IMR-90 (cell line): ENCODE results near the gene ASTN2. TPM values are rescaled to one million over a fixed set of nuclear protein-coding genes. Genes with fewer than 3 reads are reported as not detected.

Experiments
- ATAC-seq: fragments of 200-7000 bp; cut with Tn5 transposase; 2 replicates; pipeline ENCODE4 v1.9.1; 2020; ENCODE audit warnings: low read depth, mild to moderate bottlenecking, moderate library complexity
- BruUV-seq: library from RNA; stranded (reverse); fragments of 400-500 nt; replicated peaks from 2 replicates; lab custom pipeline; 2021; lab: Mats Ljungman, UMichigan
- CTCF ChIA-PET: fragments of 300-600 bp; formaldehyde crosslinking; extraction: SDS; loops from one replicate; lab custom pipeline; 2021; ENCODE audit warnings: antibody characterized with exemption; lab: Yijun Ruan, JAX
- POLR2A ChIA-PET: fragments of 300-600 bp; sonication (Branson Sonifier 250); formaldehyde crosslinking; loops from one replicate; lab custom pipeline; 2022; ENCODE audit warnings: antibody characterized with exemption; ENCODE audit not compliant: unreplicated experiment; lab: Charles Lee
- DNase-seq: peaks from one replicate; pipeline ENCODE4 v3.0.0; 2013
- H2AFZ ChIP-seq: replicated peaks from 2 replicates; pipeline ENCODE3; 2013; ENCODE audit warnings: low read length, mild to moderate bottlenecking; ENCODE audit not compliant: poor library complexity
- H2AK5ac ChIP-seq: 2 replicates; pipeline ENCODE4 v1.6.1; 2013; ENCODE audit warnings: low read depth, low read length, inconsistent platforms
- H2AK9ac ChIP-seq: replicated peaks from 2 replicates; pipeline ENCODE3; 2013; ENCODE audit warnings: mild to moderate bottlenecking, low read depth, low read length, moderate library complexity; ENCODE audit not compliant: poor library complexity
- H2BK120ac ChIP-seq: 2 replicates; pipeline ENCODE4 v1.6.1; 2013; ENCODE audit warnings: low read depth, low read length, inconsistent platforms
- H2BK15ac ChIP-seq: 3 replicates; pipeline ENCODE4 v1.6.1; 2013; ENCODE audit warnings: low read depth, low read length, inconsistent platforms
- H2BK20ac ChIP-seq: 2 replicates; pipeline ENCODE4 v1.6.1; 2013; ENCODE audit warnings: low read depth, mild to moderate bottlenecking, inconsistent platforms, low read length, moderate library complexity
- H2BK5ac ChIP-seq: 2 replicates; pipeline ENCODE4 v1.6.1; 2013; ENCODE audit warnings: mild to moderate bottlenecking, low read depth, low read length, inconsistent platforms; ENCODE audit not compliant: poor library complexity, severe bottlenecking
- H3K14ac ChIP-seq: replicated peaks from 2 replicates; pipeline ENCODE4 v1.6.1; 2013; ENCODE audit warnings: low read depth, low read length, inconsistent platforms
- H3K18ac ChIP-seq: 2 replicates; pipeline ENCODE4 v1.6.1; 2013; ENCODE audit warnings: low read depth, low read length, control low read depth
- H3K23ac ChIP-seq: 2 replicates; pipeline ENCODE4 v1.6.1; 2013; ENCODE audit warnings: low read depth, low read length, inconsistent platforms
- H3K27ac ChIP-seq: 2 replicates; pipeline ENCODE4 v1.5.1; 2013; ENCODE audit warnings: mild to moderate bottlenecking, control low read depth, low read length; ENCODE audit not compliant: insufficient read depth
- H3K27me3 ChIP-seq: 2 replicates; pipeline ENCODE4 v1.6.1; 2013; ENCODE audit warnings: low read length; ENCODE audit not compliant: control insufficient read depth, insufficient read depth
- H3K36me3 ChIP-seq: 2 replicates; pipeline ENCODE4 v1.6.1; 2013; ENCODE audit warnings: low read length, mixed read lengths; ENCODE audit not compliant: control insufficient read depth, insufficient read depth
- H3K4ac ChIP-seq: 2 replicates; pipeline ENCODE4 v1.6.1; 2013; ENCODE audit warnings: low read depth, low read length, inconsistent platforms
- H3K4me1 ChIP-seq: 2 replicates; pipeline ENCODE4 v1.6.1; 2013; ENCODE audit warnings: low read length, mixed read lengths; ENCODE audit not compliant: control insufficient read depth, insufficient read depth
- H3K4me2 ChIP-seq: 2 replicates; pipeline ENCODE4 v1.6.1; 2013; ENCODE audit warnings: low read depth, mild to moderate bottlenecking, control low read depth, low read length, moderate library complexity
- H3K4me3 ChIP-seq: 2 replicates; pipeline ENCODE4 v1.5.1; 2013; ENCODE audit warnings: low read depth, mild to moderate bottlenecking, control low read depth, low read length, moderate library complexity; ENCODE audit not compliant: insufficient read depth
- H3K56ac ChIP-seq: 2 replicates; pipeline ENCODE4 v1.6.1; 2013; ENCODE audit warnings: low read length, inconsistent platforms; ENCODE audit not compliant: insufficient read depth; ENCODE audit errors: extremely low read depth
- H3K79me1 ChIP-seq, 2 experiments: 2 replicates each; pipeline ENCODE4 v1.6.1; 2013; ENCODE audit warnings: low read length in 2 of 2, inconsistent platforms in 1 of 2, low read depth in 1 of 2
- H3K9ac ChIP-seq: 2 replicates; pipeline ENCODE4 v1.6.1; 2013; ENCODE audit warnings: low read depth, low read length, control low read depth
- H3K9me1 ChIP-seq: 2 replicates; pipeline ENCODE4 v1.6.1; 2013; ENCODE audit warnings: low read length, inconsistent platforms; ENCODE audit not compliant: insufficient read depth
- H3K9me3 ChIP-seq: 2 replicates; pipeline ENCODE4 v1.6.1; 2013; ENCODE audit warnings: low read length; ENCODE audit not compliant: control insufficient read depth, insufficient read depth
- H4K20me1 ChIP-seq: 2 replicates; pipeline ENCODE4 v1.6.1; 2013; ENCODE audit warnings: low read length, inconsistent platforms; ENCODE audit not compliant: insufficient read depth
- H4K5ac ChIP-seq: 2 replicates; pipeline ENCODE4 v1.6.1; 2013; ENCODE audit warnings: mild to moderate bottlenecking, low read depth, low read length, control low read depth
- H4K8ac ChIP-seq, 2 experiments: 2 replicates each; pipeline ENCODE4 v1.6.1; 2013; ENCODE audit warnings: low read depth in 2 of 2, low read length in 2 of 2, control low read depth in 1 of 2, inconsistent platforms in 1 of 2
- H4K91ac ChIP-seq: 2 replicates; pipeline ENCODE4 v1.6.1; 2013; ENCODE audit warnings: low read depth, low read length, inconsistent platforms; ENCODE audit not compliant: insufficient read depth
- ELK1 ChIP-seq: fragments of 150-350 bp; IDR thresholded peaks from 2 replicates; pipeline ENCODE4 v1.6.1; 2016; ENCODE audit warnings: low read depth, mild to moderate bottlenecking, low read length, moderate library complexity, borderline replicate concordance
- RAD21 ChIP-seq: IDR thresholded peaks from 2 replicates; pipeline ENCODE4 v1.6.1; 2012; ENCODE audit warnings: low read length, improper control_type of control experiment
- RFX5 ChIP-seq: IDR thresholded peaks from 2 replicates; pipeline ENCODE4 v1.8.0; 2012; ENCODE audit warnings: low read depth, mild to moderate bottlenecking, low read length, moderate library complexity
- SMC3 ChIP-seq: fragments of 150-350 bp; IDR thresholded peaks from 2 replicates; pipeline ENCODE4 v1.6.1; 2016; ENCODE audit warnings: low read depth, mild to moderate bottlenecking, antibody characterized with exemption, low read length, moderate library complexity
- WGBS, 2 experiments: methylation state at CpG; one replicate each; pipeline versions ENCODE4 v1.1.5 to v1.1.7; 2013; ENCODE audit warnings: missing lambda C conversion rate in 2 of 2; ENCODE audit not compliant: insufficient read length in 1 of 2; ENCODE audit errors: extremely low coverage in 2 of 2; 5-methylcytosine and 5-hydroxymethylcytosine counted together
- dilution Hi-C: fragments of 300-500 bp; cut with HindIII; formaldehyde crosslinking; loops from one replicate; pipeline ENCODE4 v1.14.3; 2018; ENCODE audit warnings: low sequenced_read_pairs; ENCODE audit not compliant: unreplicated experiment
- in situ Hi-C: fragments of 300-500 bp; cut with MboI; formaldehyde crosslinking; loops from 3 replicates; pipeline ENCODE4 v1.14.3; 2019; ENCODE audit warnings: low sequenced_read_pairs, inconsistent platforms, mixed read lengths
- intact Hi-C: fragments of 100-400 bp; cut with micrococcal nuclease; formaldehyde crosslinking; loops from 2 replicates; pipeline ENCODE4 v1.10.0; 2022
- polyA plus RNA-seq, 3 experiments: library from polyadenylated mRNA; depleted of rRNA; stranded (reverse); fragments of >200 nt; gene quantifications; 2 replicates each; pipeline ENCODE4 v1.2.3, GENCODE V29; 2012; ENCODE audit warnings: low replicate concordance in 1 of 3
- total RNA-seq: library from RNA; depleted of rRNA; stranded (reverse); fragments of >200 nt; gene quantifications from 2 replicates; pipeline ENCODE4 v1.2.3, GENCODE V29; 2012

ASTN2 gene
- total and polyA plus RNA-seq, 2 of the 4 experiments (the other 2 are of a cell fraction), result 3.8 to 6.8 TPM

GRCh38 chr9:116786737-116787136 lies 628.1 kb downstream of the ASTN2 start:
- H3K56ac ChIP-seq, result no peak overlapping the region
- no peak for TF ChIP-seq RAD21
- no peak for TF ChIP-seq SMC3
- TF ChIP-seq ELK1, result no peak
- no peak for TF ChIP-seq RFX5
- H3K27ac ChIP-seq, result no peak overlapping the region
- no peak overlapping the region for H2BK120ac ChIP-seq
- H4K20me1 ChIP-seq, result no peaks in the 10 kb centered on the region
- H3K79me1 ChIP-seq, result no peaks in the 10 kb centered on the region
- H2BK5ac ChIP-seq, result no peak overlapping the region
- H4K8ac ChIP-seq, result no peak overlapping the region
- peaks cover 2% of the 10 kb centered on the region; the same call in 1 of the 2 replicates for H3K4me1 ChIP-seq
- H2AK9ac ChIP-seq, result no peak overlapping the region
- intact Hi-C loops (no loop called here), in situ Hi-C loops (no loop called here), dilution Hi-C loops (no loop called here)
- no peak overlapping the region for H4K91ac ChIP-seq
- ATAC-seq, result no peak
- H2BK15ac ChIP-seq, result no peak overlapping the region
- H3K4me3 ChIP-seq, result no peak overlapping the region
- no TSS peak for BruUV-seq
- CTCF ChIA-PET, result no interaction called here
- H3K9ac ChIP-seq, result no peak overlapping the region
- no peak overlapping the region for H3K23ac ChIP-seq
- no peaks in the 10 kb centered on the region for H3K9me3 ChIP-seq
- no peak for DNase-seq
- WGBS, 2 experiments, result no CpG with 5 or more reads among the region's 2 CpGs
- no peak overlapping the region for H2AFZ ChIP-seq
- no peak overlapping the region for H3K14ac ChIP-seq
- no peak overlapping the region for H3K4ac ChIP-seq
- no peak overlapping the region for H4K5ac ChIP-seq
- no peaks in the 10 kb centered on the region for H3K36me3 ChIP-seq
- H3K27me3 ChIP-seq, result peaks cover 8% of the 10 kb centered on the region
- H2BK20ac ChIP-seq, result no peak overlapping the region
- no peak overlapping the region for H2AK5ac ChIP-seq
- POLR2A ChIA-PET, result no interaction called here
- no peak overlapping the region for H3K18ac ChIP-seq
- no peaks in the 10 kb centered on the region for H3K9me1 ChIP-seq
- no peak overlapping the region for H3K4me2 ChIP-seq
